ENCODE results near the gene SERPINA12.

Gene SERPINA12

GRCh38 chr14:94447206-94447605 is 62.1 kb downstream of the SERPINA12 start:
- DNase-seq (ENCODE audit: low read depth): no peak
- TF ChIP-seq CTCF (conservative IDR thresholded peaks at IDR 0.05; ENCODE audit: low read depth, low read length): no peak
- no peak overlapping the region for H3K4me3 ChIP-seq (ENCODE audit: low read length)

GRCh38 chr14:94446126-94446525 is 63.1 kb downstream of the SERPINA12 start:
- no peak overlapping the region for H3K4me3 ChIP-seq (ENCODE audit: low read length)
- no peak for TF ChIP-seq CTCF (conservative IDR thresholded peaks at IDR 0.05; ENCODE audit: low read depth, low read length)
- no peak for DNase-seq (ENCODE audit: low read depth)

- TF ChIP-seq CTCF (conservative IDR thresholded peaks at IDR 0.05; ENCODE audit: low read depth, low read length): no peak
- no peak for DNase-seq (ENCODE audit: low read depth)
- no peak overlapping the region for H3K4me3 ChIP-seq (ENCODE audit: low read length)
These were observed 64.3 kb downstream of the SERPINA12 start for GRCh38 chr14:94445003-94445402.

- no peak for DNase-seq (ENCODE audit: low read depth)
- H3K4me3 ChIP-seq (ENCODE audit: low read length): no peak overlapping the region
- no peak for TF ChIP-seq CTCF (conservative IDR thresholded peaks at IDR 0.05; ENCODE audit: low read depth, low read length)
These were observed 67.6 kb downstream of the SERPINA12 start for GRCh38 chr14:94441531-94442205.

GRCh38 chr14:94441130-94441529 is 68.1 kb downstream of the SERPINA12 start:
- TF ChIP-seq CTCF (conservative IDR thresholded peaks at IDR 0.05; ENCODE audit: low read depth, low read length): no peak
- no peak for DNase-seq (ENCODE audit: low read depth)
- no peak overlapping the region for H3K4me3 ChIP-seq (ENCODE audit: low read length)

GRCh38 chr14:94439453-94440057 is 69.7 kb downstream of the SERPINA12 start:
- no peak overlapping the region for H3K4me3 ChIP-seq (ENCODE audit: low read length)
- DNase-seq (ENCODE audit: low read depth): no peak
- no peak for TF ChIP-seq CTCF (conservative IDR thresholded peaks at IDR 0.05; ENCODE audit: low read depth, low read length)

Data from retinal pigment epithelial cell (primary cell).